ENCODE data around the gene ATP6V0E2.
"Not testable (repeated sequence)": the region's sequence is repeated elsewhere in the genome, so short reads cannot be mapped to it uniquely, and the experiment has no call there.

Gene ATP6V0E2

DNA sequence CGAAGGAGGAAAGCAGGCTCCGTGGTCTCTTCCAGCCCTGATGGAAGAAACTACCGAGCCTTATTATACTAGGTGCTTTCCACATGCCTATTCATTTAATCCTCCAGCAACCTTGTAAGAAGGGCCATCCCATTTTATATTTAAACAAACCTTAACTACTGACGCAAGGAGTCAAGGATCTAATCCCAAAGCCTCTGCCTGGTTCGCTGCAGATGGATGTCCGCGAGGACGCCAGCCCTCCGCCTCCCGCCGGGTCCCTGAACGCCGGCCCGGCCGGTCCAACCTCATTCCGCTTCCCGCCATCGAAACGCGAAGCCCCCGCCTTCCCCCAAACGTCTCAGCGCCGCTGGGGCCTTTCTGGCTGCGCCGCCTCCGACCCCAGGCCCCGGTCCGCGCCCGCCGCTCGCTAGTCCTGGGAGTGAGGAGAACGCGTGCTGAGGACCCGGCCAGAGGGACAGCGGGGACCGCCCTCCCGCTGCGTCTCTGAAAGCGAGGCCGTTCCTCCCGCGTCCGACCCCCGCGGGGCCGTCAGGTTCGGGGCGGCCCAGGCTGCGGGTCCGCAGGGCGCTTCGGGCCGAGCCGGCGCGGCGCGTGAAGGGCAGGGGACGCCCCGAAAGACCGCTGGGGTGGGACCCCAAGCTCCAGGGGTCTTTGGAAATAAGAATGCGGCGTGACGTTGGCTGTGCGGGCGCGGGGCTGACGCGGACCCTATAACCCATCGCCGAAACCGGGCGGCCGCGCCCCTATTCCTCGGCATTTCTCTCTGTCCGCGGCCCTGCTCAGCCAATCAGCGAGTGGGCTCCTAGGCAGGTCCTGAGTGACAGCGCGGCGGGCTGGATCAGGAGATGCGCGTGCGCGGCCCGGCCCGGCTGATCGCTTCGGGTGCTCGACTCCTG lies at the start of gene ATP6V0E2:
TSS of gene ATP6V0E2 (plus strand) at position 896 of the 896 bp plus-strand sequence. CDS start 97 bp downstream, outside the sequence.
- peak; percentile 93 for DNase-seq

- no peak for DNase-seq
Measured at GRCh38 chr7:149824301-149824741, 49.4 kb upstream of the ATP6V0E2 start.

GRCh38 chr7:149824748-149825566 lies 48.8 kb upstream of the ATP6V0E2 start:
- DNase-seq = no peak

DNA sequence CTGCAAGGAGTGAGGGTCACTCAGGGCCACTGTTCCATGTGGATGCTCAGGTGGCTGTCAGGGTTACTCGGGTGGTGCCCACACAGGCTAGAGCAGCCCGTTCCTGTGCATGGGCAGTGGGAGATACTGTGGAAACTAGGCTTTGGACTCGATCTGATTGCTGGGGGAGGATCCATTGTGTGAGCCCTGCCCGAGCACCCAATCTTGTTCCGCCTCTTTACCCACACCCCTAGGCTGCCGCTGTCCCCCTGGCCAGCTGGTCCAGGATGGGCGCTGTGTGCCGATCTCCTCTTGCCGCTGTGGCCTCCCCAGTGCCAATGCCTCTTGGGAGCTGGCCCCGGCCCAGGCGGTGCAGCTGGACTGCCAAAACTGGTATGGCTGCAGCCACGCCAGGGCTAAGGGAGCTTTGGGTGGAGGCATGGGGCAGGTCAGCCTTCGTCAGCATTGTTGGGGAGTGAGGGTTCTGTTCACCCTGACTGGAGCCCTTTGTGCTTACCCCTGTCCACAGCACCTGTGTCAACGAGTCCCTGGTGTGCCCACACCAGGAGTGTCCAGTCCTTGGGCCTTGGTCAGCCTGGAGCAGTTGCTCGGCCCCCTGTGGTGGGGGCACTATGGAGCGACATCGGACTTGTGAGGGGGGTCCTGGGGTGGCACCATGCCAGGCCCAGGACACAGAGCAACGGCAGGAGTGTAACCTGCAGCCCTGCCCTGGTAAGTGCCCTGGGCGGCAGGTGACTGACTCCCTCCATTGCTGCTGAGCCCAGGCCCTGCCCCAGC lies 48.0 kb upstream of the ATP6V0E2 start:
- DNase-seq = no peak

- DNase-seq = no peak
Measured at GRCh38 chr7:149826344-149827088, 47.3 kb upstream of the ATP6V0E2 start.

DNA sequence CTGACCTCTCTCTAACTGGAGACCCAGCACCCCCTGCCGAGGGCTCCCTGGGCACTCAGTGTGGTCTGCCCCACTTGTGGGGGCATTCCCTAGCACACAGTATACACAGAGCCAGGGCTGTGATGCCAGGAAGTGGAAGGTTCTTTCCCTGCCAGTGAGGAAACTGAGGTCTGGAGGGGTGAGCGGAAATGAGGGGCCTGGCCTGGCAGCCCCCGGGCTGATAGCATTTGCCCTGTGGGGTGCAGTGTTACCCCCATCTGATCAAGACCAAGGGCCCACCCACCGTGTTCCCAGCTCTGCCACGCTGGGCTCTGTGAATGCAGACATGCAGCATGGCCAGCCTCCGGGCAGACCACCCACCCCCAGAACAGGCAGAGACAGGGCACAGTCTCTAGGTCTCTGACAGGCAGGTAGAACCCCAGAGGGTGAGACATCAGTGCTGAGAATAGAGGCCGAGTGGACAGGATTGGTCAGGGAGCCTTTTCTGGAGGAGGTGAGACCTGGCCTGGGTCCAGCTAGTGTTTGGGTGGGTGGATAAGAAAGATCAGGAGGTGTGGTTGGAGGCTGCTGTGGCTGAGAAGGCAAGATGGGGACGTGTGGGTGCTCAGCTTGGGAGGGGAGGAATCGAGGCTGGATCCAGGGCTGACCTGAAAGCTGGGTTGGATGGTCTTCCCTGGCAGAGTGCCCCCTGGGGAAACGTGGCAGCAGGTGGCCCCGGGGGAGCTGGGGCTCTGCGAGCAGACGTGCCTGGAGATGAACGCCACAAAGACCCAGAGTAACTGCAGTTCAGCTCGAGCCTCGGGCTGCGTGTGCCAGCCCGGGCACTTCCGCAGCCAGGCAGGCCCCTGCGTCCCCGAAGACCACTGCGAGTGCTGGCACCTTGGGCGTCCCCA lies 46.4 kb upstream of the ATP6V0E2 start:
- no peak for DNase-seq

DNA sequence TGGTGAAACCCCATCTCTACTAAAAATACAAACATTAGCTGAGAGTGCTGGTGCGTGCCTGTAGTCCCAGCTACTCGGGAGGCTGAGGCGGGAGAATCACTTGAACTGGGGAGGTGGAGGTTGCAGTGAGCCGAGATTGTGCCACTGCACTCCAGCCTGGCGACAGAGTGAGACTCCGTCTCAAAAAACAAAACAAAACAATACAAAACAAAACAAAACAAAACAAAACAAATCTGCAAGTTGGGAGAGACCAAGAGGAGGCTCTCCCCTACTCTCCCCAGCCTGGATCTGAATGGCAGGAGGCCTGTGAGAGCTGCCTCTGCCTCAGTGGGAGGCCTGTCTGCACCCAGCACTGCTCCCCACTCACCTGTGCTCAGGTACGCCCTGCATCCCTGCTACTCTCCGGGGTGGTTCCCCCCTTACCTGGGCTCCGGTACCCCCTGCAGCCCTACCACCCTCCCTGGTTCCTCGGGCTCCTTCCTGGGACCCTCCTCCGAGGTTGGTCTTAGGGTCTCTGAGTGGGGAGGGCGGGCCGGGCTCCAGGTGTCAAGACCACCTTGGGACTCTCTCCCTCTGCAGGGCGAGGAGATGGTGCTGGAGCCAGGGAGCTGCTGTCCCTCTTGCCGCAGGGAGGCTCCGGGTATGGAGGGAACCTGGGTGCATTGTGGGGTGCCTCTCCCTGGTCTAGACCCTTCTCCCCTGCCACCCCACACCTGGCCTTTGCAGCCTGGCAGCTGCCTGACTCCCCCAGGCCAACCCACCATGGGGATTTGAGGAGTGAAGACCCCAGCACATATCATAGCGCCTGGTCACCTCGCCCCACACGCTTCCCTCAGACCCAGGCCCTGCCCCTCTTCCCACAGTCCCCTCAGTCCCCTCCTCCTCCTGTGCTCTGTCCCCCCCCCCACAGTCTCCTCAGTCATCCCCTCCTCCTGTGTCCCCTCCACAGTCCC lies 45.1 kb upstream of the ATP6V0E2 start:
- no peak for DNase-seq

GRCh38 chr7:149830527-149830926 lies 43.2 kb upstream of the ATP6V0E2 start:
- DNase-seq = not testable (repeated sequence)

- DNase-seq = no peak
Measured at GRCh38 chr7:149830997-149831740, 42.6 kb upstream of the ATP6V0E2 start.

DNA sequence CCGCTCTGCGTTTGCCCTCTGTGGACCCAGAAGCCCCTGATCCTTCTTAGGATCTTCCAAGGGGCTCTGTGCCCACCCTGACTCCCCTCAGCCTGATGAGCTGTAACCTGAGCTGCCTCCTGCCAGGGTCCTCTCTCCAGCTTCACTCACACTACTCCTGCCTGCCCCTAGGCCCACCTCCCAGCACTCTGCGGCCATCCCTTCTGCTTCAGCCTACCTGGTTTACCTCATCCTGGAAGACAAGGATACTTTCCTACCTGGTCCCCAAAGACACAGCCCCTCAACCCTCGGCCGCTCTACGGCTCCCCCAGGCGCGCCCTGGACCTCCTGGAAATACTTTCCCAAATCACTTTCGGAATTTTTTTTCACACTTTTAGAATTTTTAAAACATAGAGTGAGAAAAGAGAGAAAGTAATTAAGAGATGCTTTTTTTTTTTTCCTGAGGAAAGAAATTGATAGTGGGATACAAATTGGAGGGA lies 42.0 kb upstream of the ATP6V0E2 start:
- DNase-seq = no peak

DNA sequence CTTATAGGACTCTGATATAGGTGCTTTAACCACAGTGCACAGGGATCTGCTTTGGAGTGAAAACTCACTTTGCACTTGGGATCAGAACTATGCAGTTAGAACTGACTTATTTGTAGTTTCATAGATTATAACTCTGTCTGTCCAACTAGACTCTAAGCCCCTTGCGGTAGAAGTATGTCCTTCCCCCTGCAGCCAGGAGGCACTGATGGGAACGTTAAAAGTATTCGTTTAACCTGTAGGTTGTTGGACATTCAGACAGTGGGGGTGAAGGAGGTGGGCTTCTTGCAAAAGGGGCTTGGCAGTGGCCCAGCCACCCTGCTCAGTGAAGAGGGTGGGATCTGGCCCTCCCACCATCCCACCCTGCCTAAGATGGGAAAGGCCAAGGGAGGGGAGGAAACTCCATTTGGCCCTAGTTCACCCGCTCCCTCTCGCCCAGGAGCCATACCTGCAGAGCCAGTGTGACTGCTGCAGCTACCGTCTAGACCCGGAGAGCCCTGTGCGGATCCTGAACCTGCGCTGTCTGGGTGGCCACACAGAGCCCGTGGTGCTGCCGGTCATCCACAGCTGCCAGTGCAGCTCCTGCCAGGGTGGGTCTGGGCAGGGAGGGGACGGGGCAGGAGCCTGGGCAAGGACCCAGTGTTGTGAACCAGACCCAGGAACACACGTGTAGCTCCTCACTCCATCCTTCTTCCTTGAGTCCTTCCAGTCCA lies 41.3 kb upstream of the ATP6V0E2 start:
- DNase-seq = no peak

DNA sequence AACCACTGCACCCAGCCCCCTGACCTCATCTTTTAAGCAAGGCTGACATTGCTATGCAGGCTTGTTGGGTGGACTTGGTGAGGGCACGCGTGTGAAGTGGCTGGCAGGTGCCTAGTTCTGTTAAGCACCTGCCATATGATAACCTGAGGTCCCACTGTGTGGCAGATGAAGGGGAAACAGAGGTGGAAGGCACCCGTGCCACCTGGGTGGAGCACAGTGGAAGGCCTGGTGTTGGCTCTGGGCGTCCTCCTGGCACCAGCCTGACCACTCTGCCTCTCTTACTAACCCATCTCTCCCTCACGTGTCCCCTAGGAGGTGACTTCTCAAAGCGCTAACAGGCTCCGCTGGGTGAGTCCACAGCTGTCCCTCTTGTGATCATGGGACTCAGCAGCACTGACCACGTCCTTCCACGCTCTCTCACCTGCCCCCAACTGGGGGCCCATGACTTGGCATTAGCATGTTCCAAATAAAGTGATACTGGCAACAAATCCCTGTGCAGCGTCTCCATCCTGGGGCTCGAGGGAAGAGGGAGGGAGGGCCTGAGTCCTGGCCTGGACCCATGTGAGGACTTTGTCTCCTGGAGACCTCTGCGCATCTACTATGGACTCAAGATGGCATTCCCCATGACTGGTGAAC lies 40.2 kb upstream of the ATP6V0E2 start:
- DNase-seq = no peak

DNA sequence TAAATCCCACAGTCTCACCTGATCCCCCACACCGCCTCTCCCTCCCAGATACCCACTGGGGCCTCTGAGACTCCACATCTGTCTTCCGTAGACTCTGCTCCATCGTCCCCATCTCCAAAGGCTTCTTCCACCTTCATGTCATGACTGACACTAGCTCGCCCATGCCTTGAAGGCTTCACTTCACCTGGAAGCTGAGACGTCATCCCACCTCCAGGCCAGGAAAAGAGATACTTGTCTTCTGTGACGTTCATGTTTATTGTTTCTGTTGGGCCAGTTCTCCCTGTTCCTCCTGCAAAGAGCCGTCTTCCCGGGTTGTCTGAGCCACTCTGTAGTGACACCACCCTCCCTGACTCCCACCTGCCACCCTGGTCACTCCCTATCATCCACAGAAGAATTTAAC lies 39.2 kb upstream of the ATP6V0E2 start:
- no peak for DNase-seq

DNA sequence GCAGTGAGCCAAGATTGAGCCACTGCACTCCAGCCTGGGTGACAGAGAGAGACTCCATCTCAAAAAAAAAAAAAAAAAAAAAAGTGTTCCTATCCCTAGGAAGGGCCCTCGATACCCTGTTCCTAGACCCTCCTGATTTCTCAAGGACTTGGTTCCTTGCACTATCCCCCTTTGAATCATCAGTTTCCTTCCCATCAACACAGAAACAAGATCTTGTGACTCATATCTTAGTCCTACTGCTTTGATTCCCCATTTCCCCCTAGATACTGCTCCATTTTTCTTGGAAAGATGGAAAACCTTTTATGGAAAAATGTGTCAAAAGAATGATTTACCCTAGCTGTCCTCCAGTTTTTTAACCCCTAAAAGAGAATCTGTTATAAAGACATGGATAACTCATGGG lies 37.3 kb upstream of the ATP6V0E2 start:
- no peak for DNase-seq

GRCh38 chr7:149837564-149838223 lies 36.1 kb upstream of the ATP6V0E2 start:
- DNase-seq = no peak

DNA sequence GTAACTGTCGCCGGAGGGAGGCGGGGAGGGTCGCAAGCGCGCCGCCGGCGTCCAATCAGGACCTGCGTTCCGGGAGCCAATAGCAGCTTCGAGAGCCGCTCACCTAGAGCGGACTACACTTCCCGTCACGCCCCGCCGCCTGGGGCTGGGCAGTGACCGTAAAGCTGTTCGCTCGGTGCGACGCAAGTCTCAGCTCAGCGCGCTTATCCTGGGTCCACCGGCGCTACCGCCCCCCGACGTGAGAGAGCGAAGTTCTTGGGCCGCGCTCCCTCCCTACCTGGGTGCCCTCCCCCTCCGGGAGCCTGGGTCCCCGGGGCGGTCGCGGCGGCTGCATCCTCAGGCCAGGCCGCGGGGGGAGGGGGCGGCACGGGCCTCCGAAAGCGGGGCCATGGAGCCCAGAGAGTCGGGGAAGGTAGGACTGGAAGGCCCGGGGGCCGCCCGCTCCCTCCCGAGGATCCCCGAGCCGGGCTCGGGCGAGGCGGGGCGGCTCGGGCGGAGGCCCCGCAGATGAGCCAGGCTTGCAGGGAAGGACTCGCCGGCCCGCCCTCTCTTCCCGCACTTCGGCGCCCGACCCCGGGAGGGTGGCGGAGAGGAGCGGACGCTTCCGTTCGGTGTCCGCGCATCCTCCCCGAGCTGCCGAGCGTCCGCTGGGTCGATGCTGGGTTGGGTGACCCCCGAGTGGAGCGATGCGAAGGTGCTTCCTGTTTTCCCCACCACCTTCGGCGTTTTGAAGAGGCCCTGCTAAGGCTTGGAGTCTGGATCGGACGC lies 35.4 kb upstream of the ATP6V0E2 start, which contains the start of gene ZNF862:
TSS of gene ZNF862 (plus strand) at position 152 of the 768 bp plus-strand sequence. CDS start at position 389, 237 bp downstream.
- DNase-seq = peak; percentile 97
